Prostate gland (tissue), 2 donors: ENCODE measurements around the gene ELOVL2. TPM values are rescaled to one million over a fixed set of nuclear protein-coding genes. Genes with fewer than 3 reads are reported as not detected.

Experiments
- DNase-seq: peaks from one replicate; pipeline ENCODE4 v3.0.0-alpha.2; 2019; ENCODE audit warnings: low spot score
- H3K27ac ChIP-seq, 2 donors: fragments of 200-600 bp; sonication (generic); 2 replicates each; pipeline ENCODE4 v1.5.1; 2017 to 2019
- H3K27me3 ChIP-seq: fragments of 200-600 bp; sonication (generic); replicated peaks from 2 replicates; pipeline ENCODE4 v1.5.1; 2019; ENCODE audit not compliant: insufficient read depth
- H3K36me3 ChIP-seq, 2 donors: fragments of 200-600 bp; sonication (generic); 1 replicate in 1 of 2; 2 replicates in 1 of 2; pipeline versions ENCODE4 v1.5.1 to v1.8.1; 2017 to 2019
- H3K4me1 ChIP-seq: fragments of 200-600 bp; sonication (generic); replicated peaks from 2 replicates; pipeline ENCODE4 v1.5.1; 2019
- H3K4me3 ChIP-seq, 2 donors: fragments of 200-600 bp; sonication (generic); 2 replicates each; pipeline ENCODE4 v1.5.1; 2017 to 2019
- H3K9me3 ChIP-seq: fragments of 200-600 bp; sonication (generic); 2 replicates; pipeline ENCODE4 v1.5.1; 2017
- CTCF ChIP-seq, 4 experiments: fragments of 200-600 bp in 2 of 4; fragments of 450-650 bp in 2 of 4; sonication (generic) in 2 of 4; IDR thresholded peaks; 1 replicate in 3 of 4; 2 replicates in 1 of 4; pipeline ENCODE4 v1.5.1; 2016 to 2019; ENCODE audit warnings: antibody characterized with exemption in 4 of 4, mild to moderate bottlenecking in 2 of 4, moderate library complexity in 2 of 4
- POLR2A ChIP-seq: fragments of 450-650 bp; IDR thresholded peaks from one replicate; pipeline ENCODE4 v1.6.1; 2016; ENCODE audit warnings: antibody characterized with exemption, mild to moderate bottlenecking
- POLR2AphosphoS5 ChIP-seq: sonication (generic); formaldehyde crosslinking; IDR thresholded peaks from one replicate; pipeline ENCODE4 v1.6.1; 2017; ENCODE audit warnings: antibody characterized with exemption
- WGBS: methylation state at CpG from one replicate; pipeline ENCODE4 v1.1.5; 2018; 5-methylcytosine and 5-hydroxymethylcytosine counted together
- intact Hi-C: fragments of 100-400 bp; cut with DNase I; formaldehyde crosslinking; loops from one replicate; pipeline ENCODE4 v1.14.2; 2022
- total RNA-seq, 2 donors: library from RNA; depleted of rRNA; stranded (reverse); fragments of >200 nt; gene quantifications; one replicate each; pipeline ENCODE4 v1.1.0, GENCODE V29; 2016

The ELOVL2 gene
- total RNA-seq, 2 donors from 2014 or later, result 15.5 to 17.9 TPM

- intact Hi-C loops, result no loop called here
- no peaks in the 10 kb centered on the region for H3K4me1 ChIP-seq
- H3K36me3 ChIP-seq, result no peaks in the 10 kb centered on the region
- DNase-seq, result no peak
- no peak overlapping the region for H3K27ac ChIP-seq
- no peaks in the 10 kb centered on the region for H3K9me3 ChIP-seq
- TF ChIP-seq CTCF (IDR thresholded peaks at IDR 0.05) (no peak), POLR2AphosphoS5 (no peak), POLR2A (no peak)
- H3K4me3 ChIP-seq, result no peak overlapping the region
- H3K27me3 ChIP-seq, result no peaks in the 10 kb centered on the region
These were observed 10.3 kb downstream of the ELOVL2 start for GRCh38 chr6:11033825-11034224.

- no peak overlapping the region for H3K27ac ChIP-seq
- no peak for DNase-seq
- TF ChIP-seq POLR2AphosphoS5 (no peak), POLR2A (no peak)
- no peaks in the 10 kb centered on the region for H3K27me3 ChIP-seq
- H3K9me3 ChIP-seq, result no peaks in the 10 kb centered on the region
- H3K4me1 ChIP-seq, result no peaks in the 10 kb centered on the region
- 79% methylated on average over 4 of the region's 4 CpGs for WGBS
- intact Hi-C loops, result no loop called here
- no peaks in the 10 kb centered on the region for H3K36me3 ChIP-seq
- H3K4me3 ChIP-seq, result no peak overlapping the region
These were observed 13.2 kb downstream of the ELOVL2 start for GRCh38 chr6:11030904-11031303.

GRCh38 chr6:11028959-11029358 lies 15.1 kb downstream of the ELOVL2 start:
- no peaks in the 10 kb centered on the region for H3K9me3 ChIP-seq
- TF ChIP-seq POLR2A, result no peak
- TF ChIP-seq POLR2AphosphoS5, result no peak
- no peak for TF ChIP-seq CTCF (IDR thresholded peaks at IDR 0.05)
- H3K36me3 ChIP-seq, result no peaks in the 10 kb centered on the region
- intact Hi-C loops, result no loop called here
- no peaks in the 10 kb centered on the region for H3K27me3 ChIP-seq
- H3K4me3 ChIP-seq, result no peak overlapping the region
- H3K27ac ChIP-seq, result no peak overlapping the region
- H3K4me1 ChIP-seq, result no peaks in the 10 kb centered on the region
- DNase-seq, result no peak
- WGBS, result 56% methylated on average over 11 of the region's 11 CpGs

GRCh38 chr6:11027565-11028110 lies 16.5 kb downstream of the ELOVL2 start:
- intact Hi-C loops, result no loop called here
- Histone ChIP-seq H3K4me3 (no peak overlapping the region), H3K4me1 (no peaks in the 10 kb centered on the region), H3K27ac (no peak overlapping the region), H3K9me3 (no peaks in the 10 kb centered on the region), H3K36me3 (no peaks in the 10 kb centered on the region), H3K27me3 (no peaks in the 10 kb centered on the region)
- TF ChIP-seq CTCF (IDR thresholded peaks at IDR 0.05) (no peak), POLR2AphosphoS5 (no peak), POLR2A (no peak)
- 78% methylated on average over 4 of the region's 4 CpGs for WGBS
- DNase-seq, result no peak

GRCh38 chr6:11025921-11026635 lies 18.0 kb downstream of the ELOVL2 start:
- Histone ChIP-seq H3K9me3 (no peaks in the 10 kb centered on the region), H3K36me3 (no peaks in the 10 kb centered on the region), H3K27me3 (no peaks in the 10 kb centered on the region), H3K27ac (no peak overlapping the region), H3K4me3 (no peak overlapping the region), H3K4me1 (no peaks in the 10 kb centered on the region)
- TF ChIP-seq CTCF (IDR thresholded peaks at IDR 0.05), result no peak
- no peak for TF ChIP-seq POLR2AphosphoS5
- no peak for TF ChIP-seq POLR2A
- DNase-seq, result no peak
- intact Hi-C loops, result no loop called here
- 33% methylated on average over 10 of the region's 10 CpGs for WGBS
